GM23248 (cell line): ENCODE measurements around the gene RCOR2. TPM values are rescaled to one million over a fixed set of nuclear protein-coding genes. Genes with fewer than 3 reads are reported as not detected.
A peak's percentile ranks its signal among the peaks of the same experiment; 100 is the strongest.

Experiments used
- DNase-seq: peaks from one replicate; pipeline ENCODE4 v3.0.0-alpha.2; 2015
- H2AFZ ChIP-seq: fragments of 200-600 bp; sonication (generic); 2 replicates; pipeline ENCODE4 v1.6.1; 2016; ENCODE audit warnings: antibody characterized with exemption
- H3F3A ChIP-seq: fragments of 200-600 bp; sonication (generic); 2 replicates; pipeline ENCODE4 v1.6.1; 2016; ENCODE audit warnings: mild to moderate bottlenecking, antibody characterized with exemption, mixed run types; ENCODE audit not compliant: insufficient read depth
- H3K27ac ChIP-seq: fragments of 200-600 bp; sonication (generic); 2 replicates; pipeline ENCODE4 v1.5.1; 2016; ENCODE audit warnings: mild to moderate bottlenecking
- H3K27me3 ChIP-seq: fragments of 200-600 bp; sonication (generic); replicated peaks from 2 replicates; pipeline ENCODE4 v1.6.1; 2016; ENCODE audit warnings: mild to moderate bottlenecking; ENCODE audit not compliant: insufficient read depth
- H3K36me3 ChIP-seq: fragments of 200-600 bp; sonication (generic); 2 replicates; pipeline ENCODE4 v1.6.1; 2016; ENCODE audit warnings: low read depth, mild to moderate bottlenecking
- H3K4me1 ChIP-seq: fragments of 200-600 bp; sonication (generic); 2 replicates; pipeline ENCODE4 v1.6.1; 2016; ENCODE audit warnings: mild to moderate bottlenecking; ENCODE audit not compliant: insufficient read depth
- H3K4me2 ChIP-seq: fragments of 200-600 bp; sonication (generic); one replicate; pipeline ENCODE4 v1.6.1; 2016; ENCODE audit warnings: mild to moderate bottlenecking; ENCODE audit not compliant: unreplicated experiment
- H3K4me3 ChIP-seq: fragments of 200-600 bp; sonication (generic); 2 replicates; pipeline ENCODE4 v1.5.1; 2016; ENCODE audit warnings: mild to moderate bottlenecking
- H3K79me2 ChIP-seq: fragments of 200-600 bp; sonication (generic); 2 replicates; pipeline ENCODE4 v1.6.1; 2016; ENCODE audit warnings: mild to moderate bottlenecking; ENCODE audit not compliant: insufficient read depth
- H3K9ac ChIP-seq: fragments of 200-600 bp; sonication (generic); 2 replicates; pipeline ENCODE4 v1.6.1; 2016; ENCODE audit warnings: mild to moderate bottlenecking
- H3K9me2 ChIP-seq: fragments of 200-600 bp; sonication (generic); 2 replicates; pipeline ENCODE4 v1.6.1; 2016; ENCODE audit warnings: mixed run types, mild to moderate bottlenecking, moderate library complexity; ENCODE audit not compliant: insufficient read depth
- H3K9me3 ChIP-seq: fragments of 200-600 bp; sonication (generic); one replicate; pipeline ENCODE4 v1.6.1; 2017; ENCODE audit warnings: low read depth
- H4K20me1 ChIP-seq: fragments of 200-600 bp; sonication (generic); 2 replicates; pipeline ENCODE4 v1.6.0; 2016; ENCODE audit not compliant: insufficient read depth
- EZH2 ChIP-seq: fragments of 200-600 bp; sonication (generic); IDR thresholded peaks from 2 replicates; pipeline ENCODE4 v1.6.1; 2018; ENCODE audit warnings: antibody characterized with exemption, mild to moderate bottlenecking; ENCODE audit not compliant: insufficient read depth, poor library complexity, severe bottlenecking
- EZH2phosphoT487 ChIP-seq: fragments of 200-600 bp; sonication (generic); IDR thresholded peaks from 2 replicates; pipeline ENCODE4 v1.6.1; 2018; ENCODE audit warnings: antibody characterized with exemption, moderate library complexity, mild to moderate bottlenecking, low read depth; ENCODE audit not compliant: insufficient read depth
- WGBS, 2 experiments: methylation state at CpG; one replicate each; pipeline ENCODE4 v1.1.6; 2015 to 2017; ENCODE audit warnings: low lambda C conversion rate in 2 of 2, low coverage in 1 of 2; ENCODE audit errors: missing lambda C conversion rate in 2 of 2; 5-methylcytosine and 5-hydroxymethylcytosine counted together
- in situ Hi-C: fragments of 300-500 bp; cut with MboI; formaldehyde crosslinking; loops from 2 replicates; pipeline ENCODE4 v1.15.0; 2020
- polyA plus RNA-seq: library from polyadenylated mRNA; unstranded; fragments of >200 nt; fragmentation: Nextera tagmentation; extraction: Ambion mirVana; gene quantifications from 2 replicates; pipeline ENCODE4 v1.2.1, GENCODE V29; 2016
- total RNA-seq: library from RNA; depleted of rRNA; stranded (reverse); fragments of >200 nt; shearing (Covaris generic); gene quantifications from 2 replicates; pipeline ENCODE4 v1.2.3, GENCODE V29; 2014

The RCOR2 gene
- total and polyA plus RNA-seq, 2 experiments from 2014 or later = 1.8 TPM; not detected in 1

- H3K9me2 ChIP-seq = no peaks in the 10 kb centered on the region
- no peak overlapping the region for H2AFZ ChIP-seq
- WGBS, 2 experiments = 57 to 59% methylated on average over 7 to 10 of the region's 10 CpGs
- H3F3A ChIP-seq = no peaks in the 10 kb centered on the region
- no peaks in the 10 kb centered on the region for H3K27me3 ChIP-seq
- DNase-seq = no peak
- peaks cover 11% of the 10 kb centered on the region; the same call in 1 of the 2 replicates for H4K20me1 ChIP-seq
- H3K9me3 ChIP-seq = no peaks in the 10 kb centered on the region
- in situ Hi-C loops = no loop called here
- H3K4me1 ChIP-seq = no peaks in the 10 kb centered on the region
- H3K79me2 ChIP-seq = peaks cover 28% of the 10 kb centered on the region
- H3K4me3 ChIP-seq = no peak overlapping the region
- H3K36me3 ChIP-seq = peaks cover 27% of the 10 kb centered on the region; the same call in 1 of the 2 replicates
- TF ChIP-seq EZH2phosphoT487 (no peak), EZH2 (no peak)
- no peak overlapping the region for H3K27ac ChIP-seq
- H3K4me2 ChIP-seq = no peak overlapping the region
- H3K9ac ChIP-seq = no peak overlapping the region
Observed at GRCh38 chr11:63897459-63898146, 19.4 kb downstream of the RCOR2 start.

- DNase-seq = no peak
- WGBS, 2 experiments = 80 to 83% methylated on average over 4 of the region's 4 CpGs
- Histone ChIP-seq H3K27me3 (no peaks in the 10 kb centered on the region), H3K79me2 (peaks cover 44% of the 10 kb centered on the region), H3K4me3 (no peak overlapping the region), H3K9me3 (no peaks in the 10 kb centered on the region), H3F3A (no peaks in the 10 kb centered on the region), H3K4me1 (no peaks in the 10 kb centered on the region), H3K27ac (no peak overlapping the region), H3K4me2 (no peak overlapping the region), H3K9ac (no peak overlapping the region), H3K36me3 (peaks cover 20% of the 10 kb centered on the region; the same call in 1 of the 2 replicates), H2AFZ (no peak overlapping the region), H3K9me2 (no peaks in the 10 kb centered on the region), H4K20me1 (peaks cover 11% of the 10 kb centered on the region; the same call in 1 of the 2 replicates)
- in situ Hi-C loops = no loop called here
- no peak for TF ChIP-seq EZH2phosphoT487
Observed at GRCh38 chr11:63896071-63896470, 20.9 kb downstream of the RCOR2 start.

GRCh38 chr11:63893355-63893754 lies 23.6 kb downstream of the RCOR2 start:
- no peaks in the 10 kb centered on the region for H3F3A ChIP-seq
- no peak for TF ChIP-seq EZH2
- no peak for TF ChIP-seq EZH2phosphoT487
- H2AFZ ChIP-seq = no peak overlapping the region
- peaks cover 11% of the 10 kb centered on the region; the same call in 1 of the 2 replicates for H3K36me3 ChIP-seq
- no peak overlapping the region for H3K4me2 ChIP-seq
- H3K79me2 ChIP-seq = peaks cover 71% of the 10 kb centered on the region
- no peaks in the 10 kb centered on the region for H3K9me2 ChIP-seq
- DNase-seq = no peak
- in situ Hi-C loops = no loop called here
- peaks cover 11% of the 10 kb centered on the region; the same call in 1 of the 2 replicates for H4K20me1 ChIP-seq
- H3K4me1 ChIP-seq = peaks cover 10% of the 10 kb centered on the region
- 84 to 90% methylated on average over 6 of the region's 6 CpGs for WGBS, 2 experiments
- no peak overlapping the region for H3K4me3 ChIP-seq
- H3K9ac ChIP-seq = no peak overlapping the region
- no peaks in the 10 kb centered on the region for H3K27me3 ChIP-seq
- H3K27ac ChIP-seq = no peak overlapping the region
- H3K9me3 ChIP-seq = no peaks in the 10 kb centered on the region

GRCh38 chr11:63892228-63892627 lies 24.7 kb downstream of the RCOR2 start:
- TF ChIP-seq EZH2 = no peak
- no peak for TF ChIP-seq EZH2phosphoT487
- no peak overlapping the region for H3K4me2 ChIP-seq
- no peaks in the 10 kb centered on the region for H3F3A ChIP-seq
- H3K9ac ChIP-seq = no peak overlapping the region
- WGBS, 2 experiments = 43 to 45% methylated on average over 3 of the region's 3 CpGs
- H3K4me1 ChIP-seq = peaks cover 21% of the 10 kb centered on the region
- in situ Hi-C loops = no loop called here
- DNase-seq = peak; percentile 46
- no peaks in the 10 kb centered on the region for H3K27me3 ChIP-seq
- peaks cover 82% of the 10 kb centered on the region for H3K79me2 ChIP-seq
- H3K9me2 ChIP-seq = no peaks in the 10 kb centered on the region
- no peak overlapping the region for H2AFZ ChIP-seq
- H3K36me3 ChIP-seq = peaks cover 7% of the 10 kb centered on the region; the same call in 1 of the 2 replicates
- H3K27ac ChIP-seq = no peak overlapping the region
- no peaks in the 10 kb centered on the region for H3K9me3 ChIP-seq
- peaks cover 11% of the 10 kb centered on the region; the same call in 1 of the 2 replicates for H4K20me1 ChIP-seq
- H3K4me3 ChIP-seq = no peak overlapping the region
